Stimulated activated CD4-positive, alpha-beta T cell treated with anti-CD3 and anti-CD28 coated beads, TNF-alpha, amount 100 ng/mL, for 1 hour (primary cell): ENCODE measurements around the gene ZBTB38.

Experiments used
- DNase-seq, 3 donors: peaks; one replicate each; pipeline ENCODE4 v3.0.0-alpha.2; 2020; ENCODE audit warnings: low read depth in 3 of 3, low spot score in 1 of 3

The ZBTB38 gene

GRCh38 chr3:141401573-141402475 is 33.5 kb downstream of the ZBTB38 start:
- DNase-seq, result peak in 1 of 3 donors; percentile 37

- DNase-seq, result peak in 1 of 3 donors; percentile 34
Observed at GRCh38 chr3:141402476-141403171, 34.3 kb downstream of the ZBTB38 start.

GRCh38 chr3:141403576-141403975 is 35.3 kb downstream of the ZBTB38 start:
- no peak for DNase-seq

DNA sequence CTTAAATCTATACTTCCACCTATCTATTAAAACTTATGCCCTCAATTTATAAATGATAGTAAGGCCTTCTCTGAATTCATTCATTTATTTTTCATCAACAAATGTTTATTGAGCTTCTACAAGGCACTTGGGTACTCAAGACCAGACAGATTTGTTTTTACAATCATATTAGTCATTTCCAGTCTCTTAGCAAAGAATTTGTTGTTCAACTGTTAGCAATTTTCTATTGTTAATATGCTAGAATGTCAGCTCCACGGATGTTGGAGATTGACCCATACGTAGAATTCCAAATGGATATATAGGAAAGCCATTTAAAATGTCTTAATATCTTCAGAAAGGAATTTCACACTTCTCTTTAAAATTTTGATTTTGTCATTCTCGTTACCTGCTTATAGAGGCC is 36.7 kb downstream of the ZBTB38 start:
- DNase-seq, result no peak

- DNase-seq, result no peak
Observed at GRCh38 chr3:141405591-141405990, 37.3 kb downstream of the ZBTB38 start.

GRCh38 chr3:141406265-141406664 is 38.0 kb downstream of the ZBTB38 start:
- DNase-seq, result no peak

- DNase-seq, result no peak
Observed at GRCh38 chr3:141407047-141407446, 38.7 kb downstream of the ZBTB38 start.

- DNase-seq, result no peak
Observed at GRCh38 chr3:141407825-141408224, 39.5 kb downstream of the ZBTB38 start.

GRCh38 chr3:141408596-141408995 is 40.3 kb downstream of the ZBTB38 start:
- no peak for DNase-seq

DNA sequence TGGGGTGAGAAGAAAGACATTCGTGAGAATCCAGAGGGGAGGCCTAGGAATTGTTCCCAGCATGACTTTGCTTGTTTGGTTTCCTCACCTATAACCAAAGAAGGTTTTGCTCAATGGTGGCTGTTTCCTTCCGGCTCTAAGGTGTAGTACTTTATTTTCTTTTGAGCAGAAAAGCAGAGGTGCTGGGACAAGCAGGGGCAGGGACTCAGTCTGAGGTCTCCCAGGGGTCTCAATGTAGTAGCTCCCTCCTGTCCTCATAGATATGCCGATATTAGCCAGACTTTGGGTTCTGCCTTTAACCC is 41.6 kb downstream of the ZBTB38 start:
- DNase-seq, result no peak

DNA sequence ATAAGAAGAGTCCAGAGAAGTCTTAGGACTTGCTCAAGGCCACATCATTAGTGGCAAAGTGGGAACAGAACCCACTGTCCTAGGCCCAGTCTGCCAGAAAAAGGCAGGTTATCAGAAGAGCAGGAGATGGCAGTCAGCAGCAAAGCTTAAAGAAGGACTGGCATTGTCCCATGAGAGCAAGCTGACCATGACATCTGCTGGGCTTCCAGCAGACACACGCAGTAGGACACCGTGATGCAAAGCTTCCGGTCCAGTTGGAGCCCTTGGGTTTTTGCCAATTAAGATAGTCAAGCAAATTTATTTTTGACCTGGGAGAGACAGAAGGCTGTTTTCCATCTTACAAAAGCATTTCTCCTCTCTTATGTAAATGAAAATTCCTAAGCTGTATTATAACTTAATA is 42.1 kb downstream of the ZBTB38 start:
- DNase-seq, result no peak

DNA sequence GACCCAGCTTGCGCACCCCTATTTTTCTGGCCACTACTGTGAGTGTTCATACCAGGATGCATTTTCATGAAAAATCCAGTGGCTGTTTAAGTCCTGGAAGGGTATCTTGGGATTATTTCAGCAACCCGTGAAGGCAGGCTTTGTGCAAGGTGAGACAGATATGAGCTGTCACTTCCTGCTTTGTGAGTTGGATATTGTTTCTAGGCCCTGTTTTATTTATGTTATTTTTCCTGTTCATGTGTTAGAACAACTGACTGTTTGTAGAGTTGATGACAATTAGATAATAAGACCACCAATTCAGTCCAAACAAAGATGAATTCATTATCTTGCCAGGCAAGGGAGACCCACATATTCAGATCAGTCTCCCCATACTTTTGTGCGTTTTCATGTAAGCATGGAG is 42.5 kb downstream of the ZBTB38 start:
- DNase-seq, result no peak

DNA sequence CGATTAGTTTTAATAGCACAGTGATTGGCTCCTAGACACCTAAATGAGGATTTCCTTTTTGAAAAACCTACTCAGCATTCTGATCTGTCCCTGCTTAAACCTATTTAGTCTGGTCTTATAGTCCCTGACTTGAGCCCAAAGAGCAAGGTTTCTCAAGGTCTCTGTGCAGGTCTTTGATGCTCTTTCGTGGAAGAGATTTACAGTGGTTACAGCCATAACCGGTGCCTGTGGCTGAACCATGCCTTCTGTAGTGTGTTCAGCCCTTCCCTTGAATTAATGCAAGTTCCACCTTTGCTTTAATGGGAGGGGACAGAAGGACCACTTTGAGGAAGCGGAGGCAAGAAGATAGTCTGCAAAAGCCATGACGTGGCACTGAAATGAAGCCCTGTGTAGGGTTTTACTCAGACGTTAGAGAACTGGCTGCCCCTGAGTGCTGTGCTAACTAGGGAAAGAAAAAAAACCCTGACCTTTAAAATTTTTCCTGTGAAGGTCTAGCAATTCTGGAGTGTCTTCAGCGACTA is 43.0 kb downstream of the ZBTB38 start:
- DNase-seq, result no peak

DNA sequence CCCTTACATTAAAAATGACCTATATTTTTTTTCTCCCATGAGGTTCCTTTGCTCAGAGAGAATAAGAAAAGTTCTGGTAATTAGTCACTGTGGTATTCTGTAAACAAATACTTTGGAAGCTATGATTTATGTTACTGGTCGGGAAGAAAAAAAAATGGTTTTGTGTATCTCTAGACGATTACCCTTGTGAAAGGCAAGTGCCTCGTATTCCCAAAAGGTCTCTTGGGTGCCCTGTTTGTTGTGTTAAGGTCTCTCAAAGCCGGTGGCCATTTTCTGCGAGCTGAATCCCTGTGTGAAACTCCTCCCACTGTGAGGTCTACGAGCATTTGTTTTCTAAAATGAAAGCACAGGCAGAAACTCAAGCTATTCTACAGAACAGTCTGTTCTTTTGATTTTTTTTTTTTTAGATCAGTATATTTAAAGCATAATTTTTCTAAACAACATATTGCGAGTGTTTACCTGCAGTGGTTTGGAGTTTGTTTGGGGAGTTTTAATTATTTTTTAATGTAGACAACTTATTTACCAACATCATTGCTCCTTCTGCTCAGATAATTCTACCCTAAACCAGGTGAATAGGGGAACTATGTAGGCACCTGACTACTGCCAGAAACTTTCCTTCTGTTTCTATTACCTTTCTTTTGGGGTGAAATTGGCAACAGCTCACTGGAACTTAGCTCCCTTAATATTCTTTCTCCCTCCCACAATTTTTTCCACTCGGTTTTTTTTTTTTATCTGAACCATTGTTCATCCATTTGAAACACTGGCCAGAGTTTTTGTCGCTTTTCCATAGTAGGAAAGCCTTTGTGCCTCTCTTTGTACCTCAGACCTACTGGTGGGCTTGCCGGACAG is 44.0 kb downstream of the ZBTB38 start:
- DNase-seq, result no peak

DNA sequence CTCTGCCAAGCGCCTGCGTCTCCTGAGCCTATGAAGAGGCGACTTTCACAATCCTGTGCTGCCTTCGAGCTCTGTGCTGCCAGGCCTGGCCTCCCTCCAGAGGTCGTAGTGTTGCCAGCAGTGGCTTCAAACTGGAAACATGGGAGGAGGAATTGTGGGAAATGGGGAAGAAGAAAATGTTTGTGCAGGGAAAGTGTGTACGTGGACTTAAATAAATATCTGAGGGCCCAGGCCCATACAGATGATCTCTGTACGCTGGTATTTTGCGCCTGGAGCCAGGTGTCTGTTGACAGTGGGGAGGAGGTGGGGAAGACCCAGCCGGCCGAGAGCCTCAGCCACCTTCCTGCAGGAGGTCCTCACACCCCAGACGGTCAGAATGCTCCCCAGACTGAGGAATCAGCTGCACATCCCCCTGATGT is 44.6 kb downstream of the ZBTB38 start:
- no peak for DNase-seq

DNA sequence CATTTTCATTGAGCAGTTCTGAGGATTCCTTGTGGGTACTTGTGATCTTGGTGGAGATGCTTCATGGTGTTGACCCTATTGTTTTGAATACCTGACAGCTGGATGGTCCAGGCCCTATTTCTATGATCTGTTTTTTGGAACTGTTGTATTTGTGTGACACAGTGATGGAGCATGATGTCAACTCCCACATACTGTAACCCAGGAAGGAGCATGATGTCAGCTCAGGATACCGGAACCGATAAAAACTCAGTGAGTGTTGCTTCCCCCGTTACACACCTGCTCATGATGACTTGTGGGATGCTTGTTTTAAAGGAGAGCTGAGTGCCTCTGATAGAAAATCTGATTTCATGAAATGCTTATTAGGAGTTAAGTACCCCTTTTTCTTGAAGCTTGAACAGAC is 45.1 kb downstream of the ZBTB38 start:
- no peak for DNase-seq

GRCh38 chr3:141413801-141414689 is 45.7 kb downstream of the ZBTB38 start:
- DNase-seq, result no peak

GRCh38 chr3:141414800-141415462 is 46.6 kb downstream of the ZBTB38 start:
- no peak for DNase-seq

DNA sequence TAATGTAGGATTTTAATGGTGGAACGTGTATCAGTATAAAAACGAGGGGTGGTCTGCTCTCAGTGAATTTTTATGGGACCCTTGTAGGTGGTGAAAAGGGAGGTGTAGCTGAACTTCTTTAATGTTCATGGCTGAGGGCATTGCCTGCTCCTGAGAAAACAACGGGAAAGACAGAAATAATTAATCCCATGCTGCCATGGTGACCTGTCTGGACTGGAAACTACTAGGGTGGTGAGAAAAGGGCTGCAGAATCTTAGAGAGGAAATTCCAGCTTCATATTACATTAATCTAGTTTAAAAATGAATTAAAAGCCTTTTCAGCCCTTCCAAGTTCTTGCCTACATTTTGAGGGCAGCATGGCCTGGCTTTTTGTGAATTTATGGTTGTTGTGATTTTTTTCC is 47.6 kb downstream of the ZBTB38 start:
- DNase-seq, result no peak
